DMS114 treated with DMSO at 0.1 percent for 48 hours (cell line): Measurements from ENCODE around the gene CCDC69.
A peak's percentile ranks its signal among the peaks of the same experiment; 100 is the strongest.
"Not testable (repeated sequence)": the region's sequence is repeated elsewhere in the genome, so short reads cannot be mapped to it uniquely, and the experiment has no call there.

Source experiments
- DNase-seq: peaks from one replicate; lab custom pipeline; 2025; ENCODE audit not compliant: unreplicated experiment; lab: John Stamatoyannopoulos, UW

CCDC69 gene

DNA sequence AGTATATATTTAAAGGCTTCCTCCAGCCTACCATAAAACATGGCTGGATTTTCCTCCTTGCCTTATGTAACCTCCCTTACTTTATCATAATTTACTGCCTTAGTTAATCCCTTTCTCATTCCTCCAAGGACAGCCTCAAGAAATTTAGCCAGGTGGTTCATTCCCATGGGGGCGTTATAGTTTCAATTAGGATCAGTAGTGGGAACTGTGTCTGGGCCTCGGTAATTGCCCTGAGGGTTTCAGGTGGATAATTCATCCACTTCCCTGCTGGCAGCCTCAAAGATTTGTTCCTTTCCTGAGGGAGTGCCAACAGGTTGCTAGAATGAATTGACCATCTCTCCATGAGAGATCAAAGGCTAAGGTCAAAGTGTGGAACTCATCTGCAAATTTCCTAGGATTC is 24.8 kb upstream of the CCDC69 start:
- no peak for DNase-seq

DNA sequence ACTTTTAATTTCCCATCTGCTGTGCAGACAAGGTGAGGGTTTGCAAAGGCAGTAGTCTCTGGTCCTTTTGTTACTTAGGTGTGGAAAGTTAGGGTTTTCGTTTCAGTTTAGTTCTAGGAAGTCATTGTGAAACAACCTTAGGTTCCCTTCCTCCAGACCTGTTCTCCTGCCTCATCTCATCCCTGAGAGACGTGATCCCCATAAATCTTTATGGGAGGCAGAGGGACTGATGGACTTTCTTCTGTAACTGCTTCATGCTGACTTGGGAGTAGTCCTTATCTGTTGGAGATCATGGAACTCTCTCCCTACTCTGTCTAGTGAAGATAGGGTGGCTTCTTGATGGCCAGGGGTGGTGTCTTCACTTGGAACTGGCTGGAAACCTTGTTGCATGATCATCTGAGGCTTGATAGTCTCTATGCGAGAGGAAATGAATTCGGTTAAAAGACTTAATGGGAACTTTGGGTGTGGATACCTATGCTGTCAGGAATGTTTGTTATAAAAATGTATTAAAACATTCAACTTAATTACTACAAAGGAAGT is 21.9 kb upstream of the CCDC69 start:
- no peak for DNase-seq

DNA sequence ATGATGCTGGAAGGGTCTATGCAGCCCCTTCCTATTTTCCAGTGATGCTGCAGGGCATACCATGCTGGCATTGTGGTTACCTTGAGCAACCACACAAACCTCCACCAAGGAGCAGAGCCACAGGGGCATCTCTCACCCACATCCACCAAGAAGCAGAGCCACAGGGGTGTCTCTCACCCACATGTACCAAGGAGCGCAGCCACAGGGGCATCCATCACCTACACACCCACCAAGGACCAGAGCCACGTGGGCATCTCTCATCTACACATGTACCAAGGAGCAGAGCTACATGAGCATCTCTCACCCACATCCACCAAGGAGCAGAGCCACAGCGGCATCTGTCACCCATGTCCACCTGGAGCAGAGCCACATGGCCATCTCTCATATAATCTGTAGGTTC is 20.3 kb upstream of the CCDC69 start:
- DNase-seq: no peak

DNA sequence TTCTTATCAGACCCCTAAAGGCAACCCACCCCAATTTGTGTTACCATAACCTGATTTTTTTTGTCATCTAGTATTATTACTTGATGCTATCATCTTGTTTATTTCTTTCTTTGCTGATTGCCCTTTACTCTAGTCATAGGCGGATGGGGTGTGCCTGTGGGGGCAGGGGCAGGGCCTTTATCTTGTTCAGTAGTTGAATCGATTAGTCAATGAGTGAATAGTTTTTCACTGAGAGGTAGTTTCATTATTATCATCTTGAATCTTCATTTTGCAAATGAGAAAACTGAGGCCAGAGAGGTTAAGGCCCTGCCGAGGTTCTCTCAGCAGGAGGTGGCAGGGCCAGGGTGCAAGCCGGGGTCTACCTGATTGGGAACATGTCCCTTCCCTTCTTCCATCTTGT is 19.7 kb upstream of the CCDC69 start:
- no peak for DNase-seq

DNA sequence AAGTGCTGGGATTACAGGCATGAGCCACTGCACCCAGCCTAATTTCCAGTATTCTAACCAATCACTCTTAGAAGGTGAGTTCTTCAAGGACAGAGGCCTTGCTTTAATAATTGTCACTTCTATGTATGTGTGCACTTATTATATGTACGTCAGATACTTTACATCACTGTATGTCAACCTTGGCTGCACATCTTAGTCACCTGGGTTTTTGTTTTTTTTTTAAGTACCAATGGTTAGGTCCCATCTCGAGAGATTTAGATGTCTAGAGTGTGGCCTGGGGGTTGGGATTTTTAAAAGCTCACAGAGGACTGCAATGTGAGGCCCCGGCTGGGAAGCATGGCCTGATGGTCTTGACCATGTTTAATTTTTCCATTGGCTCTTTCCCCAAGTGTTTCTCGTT is 19.2 kb upstream of the CCDC69 start:
- DNase-seq: no peak

DNA sequence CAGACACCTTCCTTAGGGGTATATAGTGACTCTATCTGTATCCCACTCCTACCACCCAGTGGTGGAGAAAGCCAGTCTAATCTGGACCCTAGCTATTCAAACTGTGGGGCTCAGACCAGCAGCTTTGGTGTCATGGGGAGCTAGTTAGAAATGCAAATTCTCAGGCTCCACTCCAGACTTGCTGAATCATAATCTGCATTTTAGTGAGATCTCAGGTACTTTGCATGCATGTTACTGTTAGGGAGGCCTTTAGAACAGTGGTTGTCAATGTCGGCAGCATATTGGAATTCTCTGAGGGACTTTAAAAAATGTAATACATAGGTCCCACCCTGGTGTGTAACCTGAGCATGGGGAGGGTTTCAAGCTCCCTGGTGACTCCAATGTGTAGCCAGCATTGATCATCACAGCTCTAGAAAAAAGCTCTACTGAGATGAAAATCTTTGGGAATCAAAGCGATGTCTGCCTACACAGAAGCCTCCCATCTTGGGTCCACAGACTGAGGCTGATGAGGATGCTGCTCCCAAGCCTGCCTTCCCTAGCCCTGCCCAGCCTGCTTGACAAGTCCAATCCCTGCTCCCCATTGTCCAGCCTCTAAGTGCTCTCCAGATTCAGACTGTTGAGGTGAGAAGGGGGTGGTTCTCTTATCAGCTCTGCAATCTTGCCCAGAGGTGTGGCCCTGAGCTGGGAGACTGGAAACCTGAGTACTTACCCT is 17.2 kb upstream of the CCDC69 start:
- DNase-seq: no peak

DNA sequence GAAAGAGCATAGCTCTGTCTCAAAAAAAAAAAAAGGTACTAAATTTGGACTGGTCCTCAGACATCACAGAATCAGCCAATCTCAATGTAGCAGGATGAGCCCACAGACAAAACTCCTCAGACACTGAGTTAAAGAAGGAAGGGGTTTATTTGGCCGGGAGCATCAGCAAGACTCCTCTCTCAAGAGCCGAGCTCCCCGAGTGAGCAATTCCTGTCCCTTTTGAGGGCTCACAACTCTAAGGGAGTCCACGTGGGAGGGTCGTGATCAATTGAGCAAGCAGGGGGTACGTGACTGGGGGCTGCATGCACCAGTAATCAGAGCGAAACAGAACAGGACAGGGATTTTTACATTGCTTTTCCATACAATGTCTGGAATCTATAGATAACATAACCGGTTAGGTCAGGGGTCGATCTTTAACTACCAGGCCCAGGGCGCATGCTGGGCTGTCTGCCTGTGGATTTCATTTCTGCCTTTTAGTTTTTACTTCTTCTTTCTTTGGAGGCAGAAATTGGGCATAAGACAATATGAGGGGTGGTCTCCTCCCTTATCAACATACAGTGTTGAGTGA is 16.5 kb upstream of the CCDC69 start:
- DNase-seq: not testable (repeated sequence)

DNA sequence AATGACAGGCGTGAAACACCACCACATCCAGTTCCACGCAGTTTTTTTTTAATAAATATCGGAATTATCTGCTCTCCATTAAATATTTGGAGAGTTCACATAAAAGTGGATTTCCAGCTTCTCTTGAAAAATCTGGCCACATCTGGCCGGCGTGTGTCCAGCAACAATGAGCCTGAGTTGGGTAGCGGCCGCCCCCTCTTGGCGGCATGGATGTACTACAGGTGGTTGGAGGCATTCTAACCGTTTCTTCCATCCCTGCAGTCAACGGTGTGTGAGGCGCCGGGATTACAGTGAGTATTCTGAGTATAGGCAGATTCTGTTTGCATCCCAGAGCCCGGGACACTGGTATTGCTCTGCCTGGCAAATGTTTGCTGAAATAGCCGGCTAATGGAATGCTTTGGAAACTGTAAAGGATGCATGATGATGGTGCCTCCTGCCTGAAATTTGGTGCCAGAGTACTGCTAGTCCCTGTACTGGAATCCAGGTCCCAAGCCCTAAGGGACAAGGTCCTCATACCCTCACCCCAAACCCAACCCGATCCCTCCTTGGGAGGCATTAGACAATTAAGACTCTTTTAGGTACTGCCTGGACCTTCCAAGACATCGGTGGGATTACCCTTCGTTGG is 15.5 kb upstream of the CCDC69 start:
- DNase-seq: peak; percentile 58

DNA sequence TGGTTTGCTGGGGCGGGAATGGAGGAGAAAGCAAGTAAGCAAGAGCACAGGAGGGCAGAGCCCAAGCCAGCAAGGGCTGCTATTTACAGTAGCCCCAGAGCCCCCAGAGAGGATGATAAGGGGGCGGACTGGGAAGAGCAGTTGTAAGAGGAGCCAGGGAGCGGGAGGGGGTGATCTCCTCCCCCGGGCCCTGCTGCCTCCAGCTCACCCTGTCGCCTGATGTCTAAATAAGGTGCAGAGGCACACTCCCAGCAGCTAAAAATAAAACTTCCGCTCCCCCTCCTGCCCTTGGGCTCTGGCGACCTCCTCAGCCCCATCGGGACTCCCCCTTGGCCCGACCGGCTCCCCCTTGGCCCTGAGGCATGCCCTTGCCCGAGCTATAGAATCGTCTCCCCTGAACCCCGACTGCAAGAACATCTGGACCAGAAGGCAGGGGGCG is 14.4 kb upstream of the CCDC69 start:
- no peak for DNase-seq

DNA sequence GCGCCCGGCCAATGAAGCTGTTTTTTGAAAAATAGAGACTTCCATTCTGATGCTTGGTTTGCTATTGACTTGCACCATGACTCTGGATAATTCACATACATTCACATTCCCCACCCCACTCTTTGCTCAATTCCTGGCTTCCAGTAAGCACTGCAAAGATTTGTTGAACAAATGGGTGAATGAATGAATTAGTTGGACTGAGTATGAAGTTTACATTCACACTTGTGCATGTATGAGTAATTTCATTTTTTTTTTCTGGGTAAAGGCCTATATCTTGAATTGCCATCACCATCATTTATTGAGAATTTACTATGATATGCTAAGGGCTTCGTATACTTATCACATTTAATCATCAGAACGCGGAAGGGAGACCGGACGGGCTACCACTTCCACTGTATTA is 13.8 kb upstream of the CCDC69 start:
- DNase-seq: no peak

DNA sequence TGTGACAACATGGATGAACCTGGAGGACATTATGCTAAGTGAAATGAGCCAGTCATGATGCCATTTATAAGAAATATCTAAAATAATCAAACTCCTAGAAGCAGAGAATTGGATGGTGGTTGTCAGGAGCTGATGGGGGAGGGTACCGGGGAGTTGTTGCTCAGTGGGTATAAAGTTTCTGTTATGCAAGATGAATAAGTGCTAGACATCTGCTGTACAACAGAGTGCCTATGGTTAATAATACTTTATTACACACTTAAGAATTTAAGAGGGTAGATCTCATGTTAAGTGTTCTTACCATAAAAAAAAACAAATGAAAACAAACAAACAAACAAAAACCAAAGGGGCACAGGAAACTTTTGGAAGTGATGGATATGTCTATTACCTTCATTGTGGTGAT is 13.0 kb upstream of the CCDC69 start:
- no peak for DNase-seq

DNA sequence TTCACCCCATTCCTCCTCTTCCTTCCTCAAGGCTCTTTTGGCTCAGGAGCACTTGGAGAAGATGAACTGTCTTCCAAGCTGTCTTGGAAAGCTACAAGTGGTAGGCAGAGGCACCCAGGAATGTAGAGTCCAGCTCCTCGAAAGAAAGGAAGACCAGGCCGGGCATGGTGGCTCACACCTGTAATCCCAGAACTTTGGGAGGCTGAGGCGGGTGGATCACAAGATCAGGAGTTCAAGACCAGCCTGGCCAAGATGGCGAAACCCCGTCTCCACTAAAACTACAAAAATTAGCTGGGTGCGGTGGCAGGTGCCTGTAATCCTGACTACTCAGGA is 11.3 kb upstream of the CCDC69 start:
- not testable (repeated sequence) for DNase-seq

DNA sequence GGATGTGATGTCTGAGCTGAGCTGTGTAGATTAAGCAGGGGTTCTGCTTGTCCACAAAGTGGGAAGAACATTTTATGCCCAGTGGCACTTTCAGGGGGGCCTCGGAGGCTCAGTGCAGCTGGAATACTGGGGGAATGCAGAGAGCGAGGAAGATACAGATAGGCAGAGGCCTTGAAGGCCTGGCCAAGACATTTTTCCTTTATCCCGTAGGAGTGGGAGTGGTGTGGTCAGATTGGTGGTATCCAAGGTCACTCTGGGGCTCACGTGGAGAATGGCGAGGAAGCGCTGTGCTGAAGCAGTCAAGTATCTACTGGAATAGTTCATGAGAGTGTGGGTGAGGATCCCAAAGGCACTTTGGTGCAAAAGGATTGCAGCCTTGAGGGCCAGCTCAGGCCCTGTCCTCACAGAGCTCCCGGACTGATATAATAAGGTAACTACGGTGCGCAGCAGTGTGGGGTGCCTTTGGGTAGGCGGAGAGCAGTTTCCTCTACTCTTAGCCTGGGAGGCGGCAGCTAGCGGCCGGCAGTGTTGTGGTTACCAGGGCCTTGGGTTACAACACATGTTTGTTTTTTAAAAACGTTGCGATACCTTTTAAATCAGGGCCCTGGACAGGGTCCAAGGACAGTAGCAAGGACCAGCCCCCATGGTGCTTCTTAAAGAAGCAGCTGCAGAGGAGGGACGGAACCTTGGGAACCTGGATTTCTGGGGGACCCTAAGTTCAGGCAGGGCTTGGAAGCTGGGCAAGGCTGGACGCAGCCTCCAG is 10.8 kb upstream of the CCDC69 start:
- DNase-seq: no peak

DNA sequence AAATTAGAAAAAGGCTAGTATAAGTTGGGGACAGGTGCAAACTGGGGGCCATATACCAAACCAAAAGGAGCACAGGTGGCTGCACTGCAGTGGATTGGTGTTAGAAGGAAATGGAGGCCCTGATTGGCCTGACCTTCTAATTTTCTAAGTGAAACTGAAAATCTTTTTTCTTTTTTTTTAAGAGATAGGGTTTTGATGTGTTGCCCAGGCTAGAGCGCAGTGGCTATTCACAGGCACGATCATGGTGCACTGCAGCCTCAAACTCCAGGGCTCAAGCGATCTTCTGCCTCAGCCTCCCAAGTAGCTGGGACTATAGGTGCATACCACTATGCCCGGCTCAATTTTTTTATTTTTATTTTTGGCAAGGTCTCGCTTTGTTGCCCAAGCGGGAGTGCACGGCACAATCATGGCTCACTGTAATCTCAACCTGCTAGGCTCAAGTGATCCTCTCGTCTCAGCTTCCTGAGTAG is 9.8 kb upstream of the CCDC69 start:
- no peak for DNase-seq

DNA sequence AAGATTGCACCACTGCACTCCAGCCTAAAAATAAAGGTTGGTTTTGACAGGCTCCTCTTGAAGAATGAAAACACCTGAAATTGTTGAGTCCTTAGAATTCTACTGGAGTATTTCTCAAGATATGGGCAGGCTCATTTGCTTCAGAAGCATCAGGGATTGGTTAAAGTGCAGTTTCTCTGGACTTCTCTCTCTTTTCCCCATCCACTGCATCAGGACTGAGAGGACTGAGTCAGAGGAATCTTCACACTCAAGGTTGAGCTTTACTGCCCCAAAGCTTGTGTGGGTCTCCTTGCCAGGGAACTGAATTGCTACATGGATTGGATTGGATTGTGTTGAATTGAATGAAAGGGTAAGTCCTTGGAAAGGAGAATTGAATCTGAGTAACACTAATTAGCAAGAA is 7.5 kb upstream of the CCDC69 start:
- DNase-seq: no peak

DNA sequence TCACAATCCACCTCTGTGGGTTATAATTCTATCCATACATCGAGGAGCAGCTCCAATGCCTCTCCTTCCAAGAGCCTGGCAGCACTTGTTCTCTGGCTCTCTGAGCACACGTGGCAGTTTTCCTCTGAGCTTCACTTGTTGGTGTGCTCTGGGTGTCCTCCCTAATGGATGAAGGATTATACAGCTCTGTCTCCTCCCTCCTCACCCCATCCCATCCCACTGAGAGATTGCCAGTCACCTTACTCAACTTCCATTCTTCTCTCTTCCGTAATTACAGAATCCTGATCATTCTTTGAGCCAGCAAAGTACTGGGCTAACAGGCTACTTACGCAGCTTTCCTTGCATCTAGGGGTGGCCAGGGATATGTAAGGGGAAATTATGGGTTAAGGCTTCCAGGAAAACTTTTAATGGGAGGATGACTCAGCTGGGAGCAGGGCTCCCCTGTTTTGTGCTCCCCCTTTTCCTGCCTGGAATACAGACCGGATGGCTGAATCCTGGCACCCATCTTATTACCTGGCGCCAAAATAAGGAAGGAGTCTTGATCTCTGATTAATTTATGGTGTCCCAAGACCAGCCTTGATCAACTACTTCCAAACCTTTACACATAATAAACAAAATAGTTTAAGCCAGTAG is 6.3 kb upstream of the CCDC69 start:
- DNase-seq: no peak

DNA sequence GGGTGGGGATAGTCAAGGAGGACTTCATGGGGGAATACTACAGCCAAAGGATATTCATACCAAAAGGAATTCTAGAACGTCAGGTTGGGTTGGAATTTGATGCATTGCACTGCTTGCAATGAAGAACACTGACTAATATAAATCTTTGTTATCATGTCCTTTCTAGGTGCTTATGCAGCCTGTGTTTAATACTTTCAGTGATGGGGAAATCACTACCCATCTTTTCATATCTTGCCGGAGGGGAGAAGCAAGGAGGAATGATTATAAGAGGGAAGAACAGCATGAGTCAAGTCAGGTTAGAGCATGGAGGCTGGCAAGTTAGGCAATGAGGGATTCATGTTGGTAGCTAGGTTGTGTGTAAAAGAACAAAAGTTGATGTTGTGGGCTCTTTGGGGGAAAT is 5.1 kb upstream of the CCDC69 start:
- DNase-seq: no peak

DNA sequence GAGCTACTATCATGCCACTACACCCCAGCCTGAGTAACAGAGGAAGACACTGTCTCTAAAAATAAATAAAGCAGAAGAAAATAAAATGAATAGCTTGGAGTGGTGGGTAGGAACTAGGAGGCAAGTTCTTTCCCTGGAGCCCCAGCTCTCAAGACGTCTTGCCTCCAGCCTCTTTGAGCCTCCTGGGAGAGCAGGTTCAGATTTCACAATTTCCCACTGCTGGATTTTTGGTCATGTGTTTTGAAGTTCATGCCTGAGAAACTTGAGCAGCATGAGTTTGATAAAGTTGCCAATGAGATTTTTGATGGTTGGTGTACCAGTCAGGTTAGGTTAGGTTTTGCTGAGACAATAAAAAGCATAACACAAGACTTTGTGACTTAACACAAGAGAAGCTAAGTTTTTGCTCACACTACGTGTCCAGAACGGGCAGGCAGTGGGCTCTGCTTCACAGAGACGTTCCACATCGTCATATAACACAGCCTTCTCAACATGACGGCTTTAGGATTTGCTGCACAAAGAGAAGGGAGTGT is 4.1 kb upstream of the CCDC69 start:
- DNase-seq: no peak

DNA sequence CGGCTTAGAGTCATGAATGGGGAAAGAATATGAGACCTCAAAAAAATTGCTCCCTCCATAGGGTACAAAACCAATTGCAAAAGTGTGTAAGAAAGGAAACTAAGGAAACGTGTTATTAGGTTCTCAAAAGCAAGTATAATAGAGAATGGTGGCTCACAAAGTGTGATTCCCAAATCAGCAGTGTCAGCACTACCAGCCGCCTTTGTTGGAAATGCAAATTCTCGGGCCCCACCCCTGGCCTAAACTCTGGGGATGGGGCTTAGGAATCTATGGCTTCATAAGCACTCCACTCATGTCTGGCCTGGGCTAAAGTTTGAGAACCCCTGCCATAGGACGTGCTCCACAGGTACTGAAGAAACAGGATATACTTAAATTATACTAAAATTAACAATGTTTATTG is 1.6 kb upstream of the CCDC69 start:
- DNase-seq: no peak

DNA sequence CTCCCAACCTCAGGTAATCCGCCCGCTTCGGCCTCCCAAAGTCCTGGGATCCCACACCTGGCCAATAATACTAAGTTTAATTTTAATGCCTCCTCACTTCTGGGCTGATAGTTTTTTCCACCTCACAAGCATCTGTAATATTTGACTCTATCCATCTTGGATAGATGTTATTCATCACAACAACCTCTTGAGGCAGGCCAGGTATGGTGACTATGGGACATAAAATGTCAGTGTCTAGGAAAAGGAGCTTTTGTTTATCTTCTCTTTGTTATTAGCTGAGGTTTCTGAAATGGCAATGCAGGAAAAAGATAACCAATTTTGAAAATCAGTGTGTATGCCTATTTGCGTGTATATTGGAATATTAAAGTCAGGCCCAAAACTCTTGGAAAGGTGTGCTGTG is 1.2 kb upstream of the CCDC69 start:
- DNase-seq: no peak

DNA sequence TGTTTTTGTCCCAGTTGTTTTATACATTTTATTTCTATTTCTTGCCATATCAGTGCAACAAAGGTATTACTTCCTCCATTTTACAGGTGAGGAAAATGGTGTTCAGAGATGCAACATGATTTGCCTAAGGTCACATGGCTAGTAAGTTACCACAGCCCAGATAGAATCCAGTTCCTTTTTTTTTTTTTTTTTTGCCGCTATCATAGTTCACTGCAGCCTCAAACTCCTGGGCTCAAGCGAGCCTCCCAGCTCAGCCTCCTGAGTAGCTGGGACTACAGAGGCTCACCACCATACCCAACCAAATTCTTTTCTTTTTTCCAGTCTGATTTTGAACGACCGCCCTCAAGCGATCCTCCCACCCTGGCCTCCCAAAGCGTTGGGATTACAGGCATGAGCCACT is 480 bp upstream of the CCDC69 start:
- no peak for DNase-seq
